GM18858 (cell line): ENCODE results near the gene PSIP1.
"Not testable (repeated sequence)": the region's sequence is repeated elsewhere in the genome, so short reads cannot be mapped to it uniquely, and the experiment has no call there.

Experiments used
- ATAC-seq: cut with Tn5 transposase; IDR thresholded peaks from one replicate; pipeline ENCODE4 v1.9.1; 2021; ENCODE audit not compliant: unreplicated experiment

Gene PSIP1

GRCh38 chr9:15510789-15511575 lies at the start of gene PSIP1:
PSIP1 (minus strand) TSS chr9:15510970; CDS start chr9:15510188, 782 bp downstream.
- peak; percentile 64 for ATAC-seq

DNA sequence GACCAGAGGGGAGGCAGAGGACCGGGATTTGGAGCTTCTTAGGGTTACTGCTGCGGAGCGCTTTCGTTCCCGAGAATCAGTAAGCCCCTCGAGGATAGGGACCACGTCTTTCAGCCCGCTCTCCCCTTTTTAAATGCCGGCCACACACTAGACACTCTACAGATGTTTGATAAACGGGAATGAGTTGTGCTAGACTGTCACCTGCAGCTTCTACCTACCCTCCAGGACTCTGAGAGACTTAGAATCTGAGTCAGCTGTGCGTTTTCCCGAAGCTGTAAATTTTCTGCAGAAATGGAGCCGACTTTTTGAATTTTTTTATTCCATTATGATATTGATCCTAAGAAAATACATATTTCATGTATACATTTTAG lies 42.7 kb upstream of the PSIP1 start:
- peak; percentile 2 for ATAC-seq

GRCh38 chr9:15552636-15553527 lies 42.1 kb upstream of the PSIP1 start, which contains the start of gene CCDC171:
CCDC171 (plus strand) TSS chr9:15553043; CDS start chr9:15564089, 11,046 bp downstream.
- peak; percentile 67 for ATAC-seq

DNA sequence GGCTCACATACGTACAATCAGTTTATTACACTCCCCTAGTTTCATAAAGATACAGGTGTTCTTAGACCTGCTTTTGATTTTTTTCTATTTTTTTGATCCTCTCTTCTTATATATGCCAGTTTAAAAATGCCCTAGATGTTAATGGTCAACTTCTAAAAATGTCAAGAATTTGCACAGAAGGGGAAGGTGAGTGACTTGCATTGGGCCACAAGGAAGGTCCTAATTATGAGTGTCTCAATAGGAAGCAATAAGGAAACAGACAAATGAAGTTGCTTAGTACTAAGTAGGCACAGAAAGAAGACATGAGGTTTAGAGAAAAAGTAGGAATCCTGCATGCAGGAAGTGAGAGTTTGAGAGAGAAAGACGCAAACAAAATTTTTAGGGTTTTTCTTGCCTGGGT lies 38.8 kb upstream of the PSIP1 start:
- ATAC-seq, result no peak

DNA sequence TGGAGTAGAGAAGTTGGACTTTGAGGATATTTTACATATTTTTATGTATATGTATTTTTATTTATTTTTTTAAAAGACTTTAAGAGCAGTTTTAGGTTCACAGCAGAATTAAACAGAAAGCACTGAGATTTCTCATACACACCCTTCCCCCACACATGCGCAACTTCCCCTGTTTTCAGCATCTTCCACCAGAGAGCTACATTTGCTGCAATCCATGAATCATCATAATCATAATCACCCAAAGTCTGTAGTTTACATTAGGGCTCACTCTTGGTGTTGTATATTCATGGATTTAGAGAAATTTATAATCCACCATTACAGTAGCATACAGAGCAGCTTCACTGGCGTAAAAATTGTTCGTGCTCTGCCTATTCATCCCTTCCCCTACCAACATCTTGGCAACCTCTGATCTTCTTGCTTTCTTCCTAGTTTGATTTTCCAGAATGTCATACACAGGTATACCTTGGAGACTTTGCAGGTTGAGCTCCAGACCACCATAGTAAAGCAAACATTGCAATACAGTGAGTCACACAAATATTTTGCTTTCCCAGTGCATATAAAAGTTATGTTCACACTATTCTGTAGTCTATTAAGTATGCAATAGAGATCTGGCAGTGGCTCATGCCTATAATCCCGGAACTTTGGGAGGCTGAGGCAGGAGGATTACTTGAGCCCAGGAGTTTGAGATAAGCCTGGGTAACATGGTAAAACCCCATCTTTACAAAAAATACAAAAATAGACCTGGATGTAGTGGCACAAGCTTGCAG lies 32.5 kb upstream of the PSIP1 start:
- no peak for ATAC-seq

GRCh38 chr9:15542624-15543023 lies 31.9 kb upstream of the PSIP1 start:
- no peak for ATAC-seq

DNA sequence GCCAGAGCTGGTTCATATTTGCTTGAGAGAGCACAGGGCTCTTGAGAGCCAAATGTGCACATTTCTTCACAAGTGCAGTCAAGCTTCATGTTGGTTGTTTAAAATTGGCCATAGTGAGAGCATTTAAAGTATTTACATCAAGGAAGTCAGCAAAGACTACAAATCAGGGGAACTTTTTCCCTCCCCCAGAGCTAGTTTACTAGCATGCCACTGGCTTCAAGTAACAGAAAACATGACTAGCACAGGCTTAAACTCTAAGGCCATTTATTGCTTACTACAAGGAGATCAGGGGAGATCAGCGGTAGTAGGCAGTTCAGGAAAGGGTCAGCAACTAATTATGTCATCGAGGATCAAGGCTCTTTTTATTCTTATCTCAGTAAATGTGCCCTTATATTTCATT lies 31.1 kb upstream of the PSIP1 start:
- no peak for ATAC-seq

GRCh38 chr9:15531380-15531779 lies 20.6 kb upstream of the PSIP1 start:
- ATAC-seq, result peak; percentile 38

- peak; percentile 74 for ATAC-seq
These were observed 19.0 kb upstream of the PSIP1 start for GRCh38 chr9:15529566-15530324.

DNA sequence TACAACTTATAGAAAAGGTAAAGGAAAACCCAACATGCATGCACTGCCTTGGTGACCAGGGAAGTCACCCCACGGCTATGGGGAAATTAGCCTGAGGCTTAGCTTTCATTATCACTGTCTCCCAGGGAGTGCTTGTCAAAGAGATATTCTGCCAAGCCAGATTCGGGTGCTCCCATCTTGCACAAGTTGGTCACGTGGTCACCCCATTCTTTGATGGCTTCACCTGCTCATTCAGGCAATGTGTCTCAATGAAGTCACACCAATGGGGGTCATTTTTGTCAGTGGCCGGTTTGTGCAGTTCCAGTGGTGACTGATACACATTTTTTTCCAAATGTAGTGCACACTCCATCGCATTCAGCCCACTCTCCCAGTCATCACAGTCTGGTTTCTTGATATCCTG lies 16.3 kb upstream of the PSIP1 start:
- ATAC-seq, result not testable (repeated sequence)

GRCh38 chr9:15525958-15526357 lies 15.2 kb upstream of the PSIP1 start:
- ATAC-seq, result no peak

GRCh38 chr9:15524845-15525455 lies 14.2 kb upstream of the PSIP1 start:
- ATAC-seq, result no peak

DNA sequence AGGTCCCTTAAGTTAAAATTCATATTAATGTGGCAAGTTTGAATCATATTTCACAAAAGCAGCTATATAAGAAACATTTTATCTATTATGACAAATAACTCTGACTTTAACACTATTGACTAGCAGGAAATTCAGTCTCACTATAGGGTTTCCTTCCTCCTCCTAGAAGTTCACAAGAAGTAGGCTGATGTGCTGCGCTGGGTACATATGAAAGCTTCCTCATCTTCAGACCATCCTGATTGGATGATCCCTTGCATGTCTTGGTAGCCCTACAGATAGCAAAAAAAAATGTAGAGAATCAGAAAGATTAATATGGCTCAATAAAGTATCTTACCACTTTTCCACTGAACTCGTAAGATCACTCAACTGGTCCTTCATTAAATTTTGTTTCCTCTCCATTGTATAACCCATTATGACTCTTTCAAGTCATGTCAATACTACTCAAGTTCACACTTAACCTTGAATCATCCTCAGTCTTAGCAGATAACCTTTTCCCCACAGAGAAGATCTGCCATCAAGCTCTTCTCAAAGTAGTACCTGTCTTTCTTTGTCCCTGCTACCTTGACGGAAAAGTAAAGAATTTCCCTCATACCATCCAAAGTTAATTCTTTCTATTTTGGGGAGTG lies 11.5 kb upstream of the PSIP1 start:
- ATAC-seq, result no peak

GRCh38 chr9:15521254-15521653 lies 10.5 kb upstream of the PSIP1 start:
- no peak for ATAC-seq

DNA sequence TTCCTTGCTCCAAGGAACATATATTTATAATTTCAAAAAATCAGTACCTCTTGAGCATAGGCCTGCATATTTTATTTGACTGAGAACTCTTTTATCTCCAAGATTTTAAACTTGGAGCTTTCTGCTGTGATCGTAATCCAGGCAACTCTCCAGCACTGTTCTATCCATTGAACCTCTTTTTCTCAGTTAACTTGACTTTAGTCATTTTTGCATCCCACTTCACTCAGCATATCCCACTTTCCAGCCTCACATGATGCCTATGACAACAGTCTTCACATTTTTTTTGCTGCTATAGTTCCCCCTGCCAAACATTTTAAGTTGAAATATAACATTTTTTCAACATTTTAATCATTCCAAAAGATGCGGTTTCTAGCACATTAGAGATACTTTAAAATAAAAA lies 9.1 kb upstream of the PSIP1 start:
- ATAC-seq, result no peak

GRCh38 chr9:15513335-15513734 lies 2.6 kb upstream of the PSIP1 start:
- no peak for ATAC-seq

GRCh38 chr9:15512889-15513288 lies 2.1 kb upstream of the PSIP1 start:
- ATAC-seq, result no peak

- no peak for ATAC-seq
These were observed 1.4 kb upstream of the PSIP1 start for GRCh38 chr9:15512204-15512603.

- peak; percentile 15 for ATAC-seq
These were observed 610 bp downstream of the PSIP1 start for GRCh38 chr9:15509931-15510788.
